Adrenal gland (tissue), 12 donors: Measurements from ENCODE around the gene TMPRSS4. TPM values are rescaled to one million over a fixed set of nuclear protein-coding genes. Genes with fewer than 3 reads are reported as not detected.

Source experiments
- DNase-seq, 7 donors: peaks; one replicate each; pipeline ENCODE4 v3.0.0-alpha.2; 2019 to 2020
- H3K27ac ChIP-seq, 5 donors: fragments of 200-600 bp; sonication (generic) in 4 of 5; 1 replicate in 3 of 5; 2 replicates in 2 of 5; pipeline versions ENCODE4 v1.5.1 to v1.8.0; 2016 to 2020; ENCODE audit warnings: mild to moderate bottlenecking in 1 of 5
- H3K27me3 ChIP-seq: fragments of 200-600 bp; 2 replicates; pipeline ENCODE4 v1.8.0; 2021
- H3K36me3 ChIP-seq, 2 donors: fragments of 200-600 bp; replicated peaks in 1 of 2; 1 replicate in 1 of 2; 2 replicates in 1 of 2; pipeline versions ENCODE4 v1.5.1 to v1.8.0; 2018 to 2022
- H3K4me1 ChIP-seq, 2 donors: fragments of 200-600 bp; replicated peaks in 1 of 2; 1 replicate in 1 of 2; 2 replicates in 1 of 2; pipeline versions ENCODE4 v1.5.1 to v1.8.0; 2018 to 2021
- H3K4me3 ChIP-seq, 4 donors: fragments of 200-600 bp; sonication (generic) in 3 of 4; one replicate each; pipeline ENCODE4 v1.5.1; 2016 to 2018
- H3K9me3 ChIP-seq, 3 donors: fragments of 200-600 bp; sonication (generic) in 1 of 3; replicated peaks in 1 of 3; 1 replicate in 2 of 3; 2 replicates in 1 of 3; pipeline versions ENCODE4 v1.5.1 to v1.8.0; 2016 to 2021
- CTCF ChIP-seq, 6 experiments: fragments of 450-650 bp in 4 of 6; fragments of 200-600 bp in 2 of 6; sonication (generic) in 1 of 6; IDR thresholded peaks; 1 replicate in 5 of 6; 2 replicates in 1 of 6; pipeline versions ENCODE4 v1.5.1 to v1.8.0; 2016 to 2021; ENCODE audit warnings: antibody characterized with exemption in 6 of 6, mild to moderate bottlenecking in 2 of 6, moderate library complexity in 1 of 6
- POLR2A ChIP-seq, 2 donors: fragments of 450-650 bp; IDR thresholded peaks; one replicate each; pipeline ENCODE4 v1.6.1; 2017; ENCODE audit warnings: antibody characterized with exemption in 2 of 2, mild to moderate bottlenecking in 2 of 2, moderate library complexity in 1 of 2
- WGBS, 4 donors: extraction: QIAGEN DNeasy Blood & Tissue Kit in 2 of 4; methylation state at CpG; one replicate each; pipeline versions ENCODE4 v1.1.5 to v1.1.7; 2013 to 2017; 5-methylcytosine and 5-hydroxymethylcytosine counted together
- intact Hi-C, 2 donors: fragments of 100-400 bp; cut with DNase I; formaldehyde crosslinking; loops; one replicate each; pipeline versions ENCODE4 v1.14.1 to v1.15.0; 2022 to 2023
- polyA plus RNA-seq, 3 donors: library from polyadenylated mRNA; stranded (reverse); fragments of 200-250 nt in 2 of 3; fragments of 350-450 nt in 1 of 3; fragmentation: Illumina TruSeq in 1 of 3; extraction: RNeasy Lipid Tissue Mini Kit (QIAGEN cat#74804) in 1 of 3; gene quantifications; one replicate each; pipeline ENCODE4 v1.2.3, GENCODE V29; 2013 to 2014
- total RNA-seq, 9 donors: library from RNA; depleted of rRNA in 4 of 9; stranded (reverse); fragments of >200 nt in 4 of 9; fragments of 120-200 nt in 1 of 9; fragmentation: NEBNext Ultra II Directional in 1 of 9; extraction: Animal tissue kit (Norgen Biotek cat#: 25700) in 1 of 9; gene quantifications; one replicate each; pipeline versions ENCODE4 v1.1.0 to v1.2.4, GENCODE V29; 2013 to 2023
- donor health status: healthy with polysubstance abuse.
- donor health status: Bipolar disorder and iron deficiency.
- donor health status: DM: yes; HTN: yes; CAD: no.
- donor health status: DM: no; HTN: no; CAD: no.
- donor health status: DM: no; HTN: no; CAD: no.
- donor health status: DM: yes; HTN: yes; CAD: no.

TMPRSS4 gene
- total and polyA plus RNA-seq, 12 donors: 0.13 to 0.43 (median 0.27) TPM; not detected in 8

GRCh38 chr11:118080296-118080695 is 3.4 kb downstream of the TMPRSS4 start:
- Histone ChIP-seq H3K9me3 (no peaks in the 10 kb centered on the region), H3K27me3 (no peaks in the 10 kb centered on the region), H3K36me3 (no peaks in the 10 kb centered on the region), H3K4me1 (peaks cover 4 to 21% of the 10 kb centered on the region in 2 donors), H3K27ac (no peak overlapping the region), H3K4me3 (no peak overlapping the region)
- no peak for DNase-seq
- intact Hi-C loops: no loop called here
- no peak for TF ChIP-seq CTCF (IDR thresholded peaks at IDR 0.05)
- TF ChIP-seq POLR2A (IDR thresholded peaks at IDR 0.05): no peak
- 75 to 91% (median 87%) methylated on average over 4 to 5 of the region's 5 CpGs for WGBS, 4 donors

GRCh38 chr11:118081241-118081958 is 4.5 kb downstream of the TMPRSS4 start:
- no peak for TF ChIP-seq CTCF (IDR thresholded peaks at IDR 0.05)
- TF ChIP-seq POLR2A (IDR thresholded peaks at IDR 0.05): no peak
- H3K27me3 ChIP-seq: no peaks in the 10 kb centered on the region
- no peak overlapping the region for H3K4me3 ChIP-seq
- no peaks in the 10 kb centered on the region for H3K9me3 ChIP-seq
- peaks cover 4 to 22% of the 10 kb centered on the region in 2 donors for H3K4me1 ChIP-seq
- WGBS, 4 donors: 79 to 87% (median 85%) methylated on average over 18 of the region's 18 CpGs
- H3K27ac ChIP-seq: no peak overlapping the region
- no peak for DNase-seq
- H3K36me3 ChIP-seq: no peaks in the 10 kb centered on the region
- intact Hi-C loops: no loop called here

DNA sequence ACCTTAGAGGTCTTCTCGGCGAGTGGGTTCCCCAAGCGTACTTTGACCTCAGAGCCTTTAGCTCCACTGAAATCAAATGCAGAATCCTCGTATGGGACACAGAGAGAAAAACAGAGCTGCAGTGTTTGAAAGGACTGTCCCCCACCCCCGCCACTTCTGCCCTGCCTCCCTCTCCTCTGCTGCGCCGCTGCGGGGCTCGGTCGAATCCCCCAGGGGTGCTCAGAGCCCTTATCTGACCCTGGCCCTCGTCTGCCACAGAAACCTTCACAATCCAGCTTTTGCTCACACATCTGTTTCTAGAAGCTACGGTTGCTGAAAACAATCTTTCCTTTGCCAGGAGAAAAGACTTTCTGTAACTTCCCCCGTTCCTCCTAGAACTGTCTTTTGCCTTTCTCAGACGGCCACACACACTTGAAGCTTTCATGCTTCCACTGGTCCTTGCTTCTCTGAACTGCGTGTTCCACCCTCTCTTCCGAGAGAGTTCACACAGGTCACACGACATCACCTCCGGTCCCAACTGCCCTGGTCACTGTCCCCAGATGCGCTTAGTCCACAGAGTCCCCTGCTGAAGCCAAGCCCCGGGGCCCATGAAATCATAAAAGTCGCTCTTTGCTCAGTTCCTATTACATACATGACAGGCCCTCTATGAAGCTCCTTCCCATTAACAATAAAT is 6.1 kb downstream of the TMPRSS4 start:
- no peak for TF ChIP-seq POLR2A (IDR thresholded peaks at IDR 0.05)
- H3K4me1 ChIP-seq: peaks cover 4 to 36% of the 10 kb centered on the region in 2 donors
- intact Hi-C loops: no loop called here
- H3K9me3 ChIP-seq: no peaks in the 10 kb centered on the region
- no peak overlapping the region for H3K4me3 ChIP-seq
- WGBS, 4 donors: 60 to 63% (median 62%) methylated on average over 21 of the region's 21 CpGs
- H3K36me3 ChIP-seq: no peaks in the 10 kb centered on the region
- peak overlapping the region in 3 of 5 donors; percentile 30 to 56 (median 33) for H3K27ac ChIP-seq
- no peaks in the 10 kb centered on the region for H3K27me3 ChIP-seq
- DNase-seq: peak in 5 of 7 donors; percentile 23 to 61 (median 24)

- H3K27me3 ChIP-seq: no peaks in the 10 kb centered on the region
- H3K36me3 ChIP-seq: no peaks in the 10 kb centered on the region
- no peak for TF ChIP-seq CTCF (IDR thresholded peaks at IDR 0.05)
- TF ChIP-seq POLR2A (IDR thresholded peaks at IDR 0.05): no peak
- H3K4me3 ChIP-seq: no peak overlapping the region
- intact Hi-C loops: no loop called here
- 18 to 32% (median 26%) methylated on average over 4 of the region's 4 CpGs for WGBS, 4 donors
- peak in 2 of 7 donors; percentile 20 to 56 for DNase-seq
- no peaks in the 10 kb centered on the region for H3K9me3 ChIP-seq
- peak overlapping the region in 3 of 5 donors; percentile 28 to 56 (median 47) for H3K27ac ChIP-seq
- H3K4me1 ChIP-seq: peaks cover 4 to 41% of the 10 kb centered on the region in 2 donors
Measured at GRCh38 chr11:118084247-118084646, 7.4 kb downstream of the TMPRSS4 start.
